Embryonic facial prominence (tissue), 1 donor: ENCODE measurements around the gene LCE1C.

Experiments used
- DNase-seq: peaks from one replicate; pipeline ENCODE4 v3.0.0-alpha.2; 2016; ENCODE audit errors: extremely low spot score

LCE1C gene

DNA sequence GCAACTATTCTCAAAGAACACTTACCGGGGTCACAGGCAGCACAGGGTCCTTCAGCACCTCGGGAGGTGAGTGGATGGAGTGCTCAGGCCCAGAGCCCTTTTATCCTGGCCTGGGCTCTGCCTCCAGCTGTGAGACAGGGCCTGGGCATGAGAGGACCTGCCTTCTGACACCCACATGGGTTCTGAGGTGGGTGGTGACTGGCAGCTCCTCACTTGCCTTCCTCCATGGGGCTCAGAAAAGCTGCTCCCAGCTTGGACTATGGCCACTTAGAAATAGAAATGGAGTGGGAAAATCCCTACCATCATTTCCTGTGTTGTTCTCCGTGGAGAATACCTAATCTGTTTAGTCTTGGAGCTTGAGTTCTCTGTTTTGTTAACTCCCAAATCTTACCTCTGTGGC is at the start of gene LCE1C:
Gene LCE1C, minus strand, starts transcription at position 76 of the 400 bp plus-strand sequence. CDS start 1,173 bp downstream, outside the sequence.
- DNase-seq: no peak

GRCh38 chr1:152855661-152856060 is 49.2 kb upstream of the LCE1C start:
- DNase-seq: no peak

DNA sequence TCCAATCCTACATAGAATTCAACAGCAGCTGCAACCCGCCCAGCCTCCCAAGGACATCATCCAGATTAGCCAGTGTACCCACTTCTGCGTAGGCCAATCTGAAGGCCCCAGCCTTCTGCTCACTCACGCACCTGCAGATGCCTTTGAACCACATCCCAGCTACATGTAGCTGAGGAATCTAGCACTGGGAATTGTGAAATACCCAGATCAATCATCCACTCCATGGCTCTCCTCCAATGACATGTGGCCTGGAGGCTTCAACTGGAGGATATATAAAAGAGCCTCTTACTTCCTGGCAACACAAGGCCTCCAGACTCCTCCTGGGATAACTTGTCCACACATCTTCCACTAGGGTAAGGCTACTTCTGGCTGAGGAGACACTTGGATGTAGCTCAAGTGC is 36.1 kb upstream of the LCE1C start, which contains the start of gene LCE6A:
Gene LCE6A, plus strand, starts transcription at position 301 of the 400 bp plus-strand sequence. CDS start 665 bp downstream, outside the sequence.
- DNase-seq: no peak

DNA sequence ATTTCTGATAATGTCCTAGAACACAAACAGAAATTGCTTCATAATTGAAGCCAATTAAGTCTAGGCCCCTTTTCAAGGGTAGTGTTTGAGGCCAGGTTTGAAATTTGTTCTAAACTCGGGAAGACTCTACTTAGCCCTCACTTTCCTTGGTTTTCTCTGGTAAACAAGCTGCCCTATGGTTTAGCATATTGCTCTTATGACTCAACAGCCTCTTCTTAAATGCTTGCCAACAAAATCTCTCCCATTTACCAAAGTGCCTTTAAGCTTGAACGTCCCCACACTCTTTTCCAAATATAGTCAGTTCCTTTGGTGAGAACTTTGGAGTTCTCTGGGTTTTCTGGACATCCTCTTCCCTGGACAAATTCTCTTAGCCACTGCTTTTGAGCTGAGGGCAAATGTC is 30.4 kb upstream of the LCE1C start:
- DNase-seq: no peak

GRCh38 chr1:152827173-152827572 is 20.7 kb upstream of the LCE1C start, which contains the start of gene LCE1A:
Gene LCE1A (plus strand): TSS chr1:152827473. CDS start chr1:152827473, 0 bp downstream.
- DNase-seq: no peak

- DNase-seq: no peak
Observed at GRCh38 chr1:152824964-152825363, 18.5 kb upstream of the LCE1C start.

GRCh38 chr1:152823294-152823693 is 16.8 kb upstream of the LCE1C start:
- DNase-seq: no peak

DNA sequence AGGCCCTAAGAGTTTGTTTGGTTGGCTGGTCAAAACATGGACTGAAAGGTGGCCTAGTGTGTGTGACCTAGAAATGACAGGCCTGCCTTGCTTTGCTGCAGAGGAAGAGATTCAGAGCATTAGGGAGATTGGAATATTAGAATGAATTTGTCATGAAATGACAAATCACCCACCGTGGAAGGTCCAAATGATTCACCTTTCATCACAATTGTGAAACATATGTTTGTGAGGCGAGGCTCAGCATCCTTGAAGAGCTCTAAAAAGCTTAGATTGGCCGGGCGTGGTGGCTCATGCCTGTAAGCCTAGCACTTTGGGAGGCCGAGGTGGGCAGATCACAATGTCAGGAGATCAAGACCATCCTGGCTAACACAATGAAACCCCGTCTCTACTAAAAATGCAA is 10.9 kb upstream of the LCE1C start:
- DNase-seq: no peak

- no peak for DNase-seq
Observed at GRCh38 chr1:152811671-152812070, 5.2 kb upstream of the LCE1C start, which contains the start of gene LCE1B. Gene LCE1B (plus strand): TSS chr1:152811971. CDS start chr1:152812447, 476 bp downstream.

- DNase-seq: no peak
Observed at GRCh38 chr1:152811050-152811449, 4.6 kb upstream of the LCE1C start.

DNA sequence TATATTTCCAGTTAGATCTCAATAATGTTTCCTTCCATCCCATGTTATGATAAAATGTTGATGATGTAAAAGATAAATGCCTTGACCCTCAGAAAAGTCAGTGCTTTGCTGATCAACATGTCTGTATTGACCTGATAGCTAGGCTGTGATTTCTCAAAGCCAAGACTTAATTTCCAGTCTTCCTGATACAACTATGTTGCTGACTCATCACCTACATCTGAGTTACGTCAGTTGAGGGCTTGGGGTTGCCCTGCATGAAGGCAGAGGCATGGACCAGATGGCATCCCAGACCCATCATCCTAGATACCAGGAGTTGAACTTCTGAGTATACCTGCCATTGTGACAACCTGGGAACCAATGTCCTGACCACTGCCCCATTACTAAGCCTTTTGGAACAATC is 5.1 kb downstream of the LCE1C start:
- DNase-seq: no peak

DNA sequence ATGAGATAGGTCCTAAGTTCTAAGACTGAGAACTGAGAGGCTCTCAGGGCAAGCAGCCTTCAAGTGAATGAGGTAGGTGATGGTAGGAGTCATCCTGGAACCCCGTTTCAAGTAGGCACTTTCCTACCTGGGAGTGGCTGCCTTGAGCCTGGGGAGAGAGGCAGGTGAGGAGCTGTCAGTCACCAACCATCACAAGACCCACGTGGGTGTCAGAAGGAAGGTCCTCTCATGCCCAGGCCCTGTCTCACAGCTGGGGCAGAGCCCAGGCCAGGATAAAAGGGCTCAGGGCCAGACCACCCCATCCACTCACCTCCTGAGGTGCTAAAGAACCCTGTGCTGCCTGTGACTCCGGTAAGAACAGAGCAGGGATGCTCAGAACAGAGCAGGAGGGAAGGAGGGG is 10.0 kb downstream of the LCE1C start, which contains the start of gene LCE1D:
Gene LCE1D, plus strand, starts transcription at position 301 of the 400 bp plus-strand sequence. CDS start 1,074 bp downstream, outside the sequence.
- DNase-seq: no peak

- DNase-seq: no peak
Observed at GRCh38 chr1:152795686-152796085, 10.8 kb downstream of the LCE1C start.

GRCh38 chr1:152786077-152786476 is 20.4 kb downstream of the LCE1C start, which contains the start of gene LCE1E:
Gene LCE1E (plus strand): TSS chr1:152786257. CDS start chr1:152787300, 1,043 bp downstream.
- DNase-seq: no peak

- DNase-seq: no peak
Observed at GRCh38 chr1:152783095-152783494, 23.4 kb downstream of the LCE1C start.

DNA sequence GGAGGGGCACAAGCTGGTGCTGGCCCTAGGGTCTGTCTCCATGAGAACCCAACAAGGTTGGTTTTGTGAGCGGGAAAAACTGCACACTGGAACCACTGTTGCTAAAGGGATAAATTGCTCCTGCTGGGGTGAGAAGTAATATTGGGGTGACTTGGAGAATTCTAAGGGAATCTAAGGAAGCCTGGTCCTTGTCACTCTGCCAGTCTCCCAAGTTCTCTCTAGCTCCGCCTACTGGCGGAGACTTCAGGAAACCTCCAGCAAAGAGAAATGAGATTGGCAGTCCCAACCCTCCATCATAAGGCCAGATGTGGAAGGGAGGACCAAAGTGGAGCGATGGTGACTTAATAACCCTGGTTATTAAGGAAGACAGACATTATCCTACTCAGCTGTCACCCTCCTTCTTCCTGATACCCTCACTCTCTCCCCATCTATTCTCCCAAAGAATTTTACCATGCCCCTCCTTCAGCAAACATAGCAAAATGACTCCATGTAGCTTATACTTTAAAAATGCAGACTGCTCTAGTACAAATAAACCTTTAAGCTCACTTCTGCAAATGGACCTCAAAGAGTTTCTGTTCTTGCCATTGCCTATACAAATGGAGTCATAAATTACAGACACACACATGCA is 28.8 kb downstream of the LCE1C start:
- DNase-seq: no peak

- DNase-seq: no peak
Observed at GRCh38 chr1:152776361-152776760, 30.1 kb downstream of the LCE1C start.

DNA sequence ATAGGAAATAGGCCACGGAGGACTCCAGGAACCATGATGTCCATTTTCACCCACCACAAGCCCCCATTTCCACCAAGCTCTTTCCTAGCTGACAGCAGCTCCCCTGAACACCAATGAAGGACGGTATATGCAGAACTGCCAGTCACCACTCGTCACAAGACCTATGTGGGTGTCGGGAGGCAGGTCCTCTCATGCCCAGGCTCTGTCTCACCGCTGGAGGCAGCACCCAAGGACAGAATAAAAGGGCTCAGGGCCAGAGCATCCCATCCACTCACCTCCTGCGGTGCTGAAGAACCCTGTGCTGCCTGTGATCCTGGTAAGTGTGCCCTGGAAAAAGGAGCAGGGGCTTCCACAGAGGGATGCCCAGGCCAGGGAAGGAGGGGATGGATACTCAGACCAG is 31.6 kb downstream of the LCE1C start, which contains the start of gene LCE1F:
Gene LCE1F, plus strand, starts transcription at position 266 of the 400 bp plus-strand sequence. CDS start 1,232 bp downstream, outside the sequence.
- no peak for DNase-seq

- no peak for DNase-seq
Observed at GRCh38 chr1:152770411-152770810, 36.0 kb downstream of the LCE1C start.

- no peak for DNase-seq
Observed at GRCh38 chr1:152768847-152769533, 37.5 kb downstream of the LCE1C start.

DNA sequence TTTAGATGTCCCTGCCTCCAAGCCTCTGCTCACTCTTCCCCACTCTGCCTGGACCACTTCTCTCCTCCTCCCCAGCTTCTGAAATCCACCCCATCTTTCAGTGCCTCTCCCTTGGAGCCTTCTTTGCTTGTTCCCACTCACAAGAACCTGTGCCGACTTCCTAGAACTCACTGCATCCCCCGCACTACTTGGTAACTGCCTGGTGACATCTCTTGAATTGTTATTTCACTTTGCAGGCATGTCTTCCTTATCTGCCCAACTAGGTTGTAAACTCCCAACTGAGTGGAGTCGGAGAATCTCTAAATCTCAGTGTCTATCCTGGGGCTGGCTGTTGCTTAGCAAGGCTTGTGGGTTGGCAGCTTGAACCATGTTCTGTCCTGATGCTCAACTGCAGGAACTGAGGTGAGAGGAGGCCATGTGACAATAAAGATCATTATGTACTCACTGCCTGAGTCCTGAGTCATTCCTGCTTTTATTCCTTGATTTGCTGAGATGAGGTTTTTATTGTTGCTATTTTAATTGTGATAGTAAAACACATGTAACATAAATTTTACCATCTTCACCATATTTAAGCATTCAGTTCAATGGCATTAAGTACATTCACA is 44.7 kb downstream of the LCE1C start:
- no peak for DNase-seq

- DNase-seq: no peak
Observed at GRCh38 chr1:152760551-152761190, 45.8 kb downstream of the LCE1C start.
